GM21717 (cell line): ENCODE measurements around the gene ZNF778.

ENCODE experiments used
- ATAC-seq: cut with Tn5 transposase; IDR thresholded peaks from one replicate; pipeline ENCODE4 v1.9.1; 2021; ENCODE audit warnings: mild to moderate bottlenecking, moderate library complexity; ENCODE audit not compliant: unreplicated experiment

The ZNF778 gene

DNA sequence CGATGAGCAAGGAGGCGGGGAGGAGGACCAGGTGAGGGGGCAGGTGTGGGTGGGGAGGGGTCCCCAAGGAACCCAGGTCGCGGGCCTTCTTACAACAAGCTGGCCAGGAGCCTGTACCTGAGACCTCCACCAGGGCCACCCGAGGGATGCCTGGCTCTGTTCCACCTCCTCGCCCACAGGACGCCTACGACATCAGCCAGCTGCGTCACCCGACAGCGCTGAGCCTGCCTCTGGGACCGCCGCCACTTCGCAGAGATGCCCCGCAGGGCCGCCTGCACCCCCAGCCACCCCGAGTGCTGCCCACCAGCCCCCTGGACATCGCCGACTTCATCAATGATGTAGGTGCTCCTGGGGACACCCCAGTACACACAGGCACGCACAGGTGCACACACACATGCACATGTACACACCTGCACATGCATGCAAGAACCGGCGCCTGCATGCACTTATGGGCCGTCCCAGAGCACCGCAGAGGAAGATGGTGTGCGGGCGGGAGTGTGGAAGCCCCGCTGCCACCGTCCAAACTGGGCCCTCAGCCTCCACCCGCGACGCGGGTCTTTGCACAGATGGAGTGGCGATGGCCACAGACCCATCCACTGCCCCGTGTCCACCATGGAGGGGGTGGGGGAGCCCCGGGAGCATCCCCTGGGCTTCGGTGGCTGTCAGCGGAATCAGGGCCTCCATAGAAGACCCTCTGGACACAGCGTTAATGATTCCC lies 23.8 kb upstream of the ZNF778 start:
- ATAC-seq: no peak

DNA sequence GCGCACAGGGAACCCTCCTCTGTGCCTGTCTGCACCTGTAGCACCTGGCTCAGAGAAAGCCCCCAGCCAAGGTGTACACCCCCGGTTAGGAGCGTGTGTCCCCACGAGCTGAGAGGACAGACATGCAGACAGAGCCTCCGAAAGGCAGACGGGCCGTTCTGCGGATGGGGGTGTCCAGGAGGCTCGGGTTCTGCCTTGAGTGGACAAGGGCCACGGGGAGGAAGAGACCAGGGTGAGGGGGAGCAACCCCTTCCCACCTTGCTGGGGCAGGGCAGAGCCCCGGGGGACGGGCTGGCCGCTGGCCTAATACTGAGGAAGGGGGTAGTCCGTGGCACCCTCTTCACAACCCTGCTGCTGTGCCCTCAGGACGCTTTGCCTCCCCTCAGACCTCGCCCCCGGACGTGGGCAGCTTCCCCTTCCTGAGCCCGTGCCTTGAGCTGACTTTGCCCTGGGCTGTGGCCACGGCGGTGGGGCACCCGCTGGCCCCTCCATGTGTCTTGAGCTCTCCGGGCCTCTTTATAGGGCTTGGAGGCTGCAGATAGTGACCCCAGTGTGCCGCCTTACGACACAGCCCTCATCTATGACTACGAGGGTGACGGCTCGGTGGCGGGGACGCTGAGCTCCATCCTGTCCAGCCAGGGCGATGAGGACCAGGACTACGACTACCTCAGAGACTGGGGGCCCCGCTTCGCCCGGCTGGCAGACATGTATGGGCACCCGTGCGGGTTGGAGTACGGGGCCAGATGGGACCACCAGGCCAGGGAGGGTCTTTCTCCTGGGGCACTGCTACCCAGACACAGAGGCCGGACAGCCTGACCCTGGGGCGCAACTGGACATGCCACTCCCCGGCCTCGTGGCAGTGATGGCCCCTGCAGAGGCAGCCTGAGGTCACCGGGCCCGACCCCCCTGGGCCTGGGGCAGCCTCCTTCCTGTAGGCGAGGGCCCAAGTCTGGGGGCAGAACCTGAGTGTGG lies 22.9 kb upstream of the ZNF778 start:
- ATAC-seq: no peak

GRCh38 chr16:89195521-89196171 lies 21.9 kb upstream of the ZNF778 start:
- ATAC-seq: no peak

GRCh38 chr16:89197033-89197632 lies 20.4 kb upstream of the ZNF778 start:
- no peak for ATAC-seq

- no peak for ATAC-seq
Measured at GRCh38 chr16:89197633-89198416, 19.7 kb upstream of the ZNF778 start.

- no peak for ATAC-seq
Measured at GRCh38 chr16:89198417-89199240, 18.9 kb upstream of the ZNF778 start.

- ATAC-seq: no peak
Measured at GRCh38 chr16:89199241-89200123, 18.0 kb upstream of the ZNF778 start.

GRCh38 chr16:89200124-89200849 lies 17.2 kb upstream of the ZNF778 start, which contains the start of gene SLC22A31:
SLC22A31 (minus strand) TSS chr16:89200537; CDS start chr16:89200501, 36 bp downstream.
- no peak for ATAC-seq

DNA sequence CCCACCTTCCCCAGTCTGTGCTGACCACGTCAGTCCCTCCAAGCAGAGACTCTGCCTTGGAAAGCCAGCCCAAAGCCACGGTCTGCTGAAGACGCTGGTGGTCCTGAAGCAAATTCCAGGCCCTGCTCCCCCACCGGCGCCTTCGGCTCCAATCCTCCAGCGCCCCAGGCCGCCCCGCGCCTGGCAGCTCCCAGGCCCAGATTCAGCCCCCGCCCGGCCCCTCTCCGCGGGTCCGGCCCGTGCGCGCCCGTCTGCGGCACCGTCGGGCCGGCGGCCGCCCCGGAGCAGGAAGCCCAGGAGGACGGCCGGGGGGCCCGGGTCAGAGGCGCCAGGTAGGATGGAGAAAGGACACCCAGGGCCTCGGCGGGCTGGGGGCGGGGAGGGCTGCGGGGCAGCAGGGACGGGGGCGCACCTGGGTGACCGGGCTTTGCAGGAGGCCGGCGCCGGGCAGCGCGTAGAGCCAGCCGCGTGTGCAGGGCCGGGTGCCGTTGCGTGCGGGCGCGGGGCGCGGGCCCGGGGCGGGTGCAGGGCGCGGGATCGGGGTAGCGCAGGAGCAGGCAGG lies 16.6 kb upstream of the ZNF778 start:
- no peak for ATAC-seq

- ATAC-seq: no peak
Measured at GRCh38 chr16:89201439-89202377, 15.8 kb upstream of the ZNF778 start.

GRCh38 chr16:89202422-89203215 lies 14.9 kb upstream of the ZNF778 start:
- no peak for ATAC-seq

DNA sequence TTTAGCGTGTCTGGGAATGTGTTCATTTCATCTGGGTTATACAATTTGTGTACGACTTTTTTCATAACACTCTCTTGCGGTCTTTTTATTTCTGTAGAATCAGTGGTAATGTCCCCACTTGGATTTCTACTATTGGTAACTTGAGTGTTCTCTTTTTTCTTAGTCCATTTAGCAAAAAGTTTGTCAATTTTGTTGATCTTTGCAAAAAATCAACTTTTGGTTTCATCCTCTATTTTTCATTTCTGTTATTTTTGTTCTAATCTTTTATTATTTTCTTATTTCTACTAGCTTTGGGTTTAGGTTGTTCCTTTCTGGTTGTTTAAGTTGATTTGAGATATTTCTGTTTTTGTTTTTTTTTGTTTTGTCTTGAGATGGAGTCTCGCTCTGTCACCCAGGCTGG lies 9.5 kb upstream of the ZNF778 start:
- no peak for ATAC-seq

- no peak for ATAC-seq
Measured at GRCh38 chr16:89209522-89210044, 7.9 kb upstream of the ZNF778 start.

GRCh38 chr16:89210165-89210903 lies 7.2 kb upstream of the ZNF778 start:
- no peak for ATAC-seq
